Astrocyte (in vitro differentiated cells and primary cell): ENCODE results near the gene CARS2.

Experiments used
- EZH2 ChIP-seq: IDR thresholded peaks from 2 replicates; pipeline ENCODE4 v1.6.1; 2012; ENCODE audit warnings: mild to moderate bottlenecking, low read length, inconsistent platforms; ENCODE audit not compliant: insufficient read depth
- TF ChIP-seq, protein P1 (sequence below): IDR thresholded peaks from 2 replicates; pipeline ENCODE4 v1.5.1; 2011; ENCODE audit warnings: low read depth, mild to moderate bottlenecking, inconsistent platforms, low read length, moderate library complexity; ENCODE audit not compliant: insufficient read depth

DNA sequence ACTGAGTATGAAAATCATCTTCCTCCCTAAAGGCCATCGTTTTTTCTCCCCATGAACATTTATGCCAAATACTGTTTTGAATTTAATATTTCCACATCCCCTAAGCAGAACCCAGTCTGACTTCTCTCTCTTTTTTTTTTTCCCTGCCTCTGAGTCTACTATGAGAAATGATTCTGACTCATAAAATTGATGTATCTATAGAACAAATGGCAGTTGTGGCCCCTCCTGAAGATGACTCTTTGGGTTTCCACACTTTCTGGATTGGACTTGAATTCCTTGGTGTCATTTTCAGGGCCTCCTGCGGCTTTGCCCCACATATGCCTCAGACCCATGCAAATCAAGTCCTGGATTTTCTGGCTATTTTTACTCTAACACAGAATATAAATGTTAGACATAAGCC, 113.3 kb downstream of the CARS2 start:
- TF ChIP-seq, protein P1, sequence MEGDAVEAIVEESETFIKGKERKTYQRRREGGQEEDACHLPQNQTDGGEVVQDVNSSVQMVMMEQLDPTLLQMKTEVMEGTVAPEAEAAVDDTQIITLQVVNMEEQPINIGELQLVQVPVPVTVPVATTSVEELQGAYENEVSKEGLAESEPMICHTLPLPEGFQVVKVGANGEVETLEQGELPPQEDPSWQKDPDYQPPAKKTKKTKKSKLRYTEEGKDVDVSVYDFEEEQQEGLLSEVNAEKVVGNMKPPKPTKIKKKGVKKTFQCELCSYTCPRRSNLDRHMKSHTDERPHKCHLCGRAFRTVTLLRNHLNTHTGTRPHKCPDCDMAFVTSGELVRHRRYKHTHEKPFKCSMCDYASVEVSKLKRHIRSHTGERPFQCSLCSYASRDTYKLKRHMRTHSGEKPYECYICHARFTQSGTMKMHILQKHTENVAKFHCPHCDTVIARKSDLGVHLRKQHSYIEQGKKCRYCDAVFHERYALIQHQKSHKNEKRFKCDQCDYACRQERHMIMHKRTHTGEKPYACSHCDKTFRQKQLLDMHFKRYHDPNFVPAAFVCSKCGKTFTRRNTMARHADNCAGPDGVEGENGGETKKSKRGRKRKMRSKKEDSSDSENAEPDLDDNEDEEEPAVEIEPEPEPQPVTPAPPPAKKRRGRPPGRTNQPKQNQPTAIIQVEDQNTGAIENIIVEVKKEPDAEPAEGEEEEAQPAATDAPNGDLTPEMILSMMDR = no peak
- no peak for TF ChIP-seq EZH2
